Measurements from ENCODE around the gene SFRP4.
"Not testable (repeated sequence)": the region's sequence is repeated elsewhere in the genome, so short reads cannot be mapped to it uniquely, and the experiment has no call there.

SFRP4 gene

GRCh38 chr7:37960483-37960882 lies 43.9 kb upstream of the SFRP4 start:
- Histone ChIP-seq H3K4me2 (ENCODE audit: low read length) (no peak overlapping the region), H3K4me3 (ENCODE audit: low read depth, low read length, poor library complexity, severe bottlenecking) (no peak overlapping the region), H3F3A (ENCODE audit: insufficient read depth, low read length) (no peaks in the 10 kb centered on the region), H3K9me3 (ENCODE audit: low read length) (no peaks in the 10 kb centered on the region), H3K9ac (ENCODE audit: low read length) (no peak overlapping the region), H3K4me1 (ENCODE audit: insufficient read depth, low read length, severe bottlenecking) (no peaks in the 10 kb centered on the region), H3K79me2 (ENCODE audit: insufficient read depth, low read length) (no peaks in the 10 kb centered on the region), H3K27me3 (ENCODE audit: insufficient read depth, low read length) (no peaks in the 10 kb centered on the region), H3K27ac (ENCODE audit: low read depth, low read length, poor library complexity, severe bottlenecking) (no peak overlapping the region), H3K9me2 (ENCODE audit: low read depth, low read length) (no peaks in the 10 kb centered on the region), H4K20me1 (ENCODE audit: insufficient read depth, low read length) (no peaks in the 10 kb centered on the region), H2AFZ (ENCODE audit: low read length) (no peak overlapping the region), H3K36me3 (ENCODE audit: insufficient read depth, low read length) (no peaks in the 10 kb centered on the region)
- TF ChIP-seq EZH2 (IDR thresholded peaks at IDR 0.05; ENCODE audit: borderline replicate concordance, low read length): no peak
- no peak for TF ChIP-seq CTCF (IDR thresholded peaks at IDR 0.05; ENCODE audit: low read length)

GRCh38 chr7:37957221-37957970 lies 40.8 kb upstream of the SFRP4 start:
- no peaks in the 10 kb centered on the region for H3K79me2 ChIP-seq (ENCODE audit: insufficient read depth, low read length)
- H3K36me3 ChIP-seq (ENCODE audit: insufficient read depth, low read length): no peaks in the 10 kb centered on the region
- no peak overlapping the region for H3K9ac ChIP-seq (ENCODE audit: low read length)
- no peak overlapping the region for H3K4me3 ChIP-seq (ENCODE audit: low read depth, low read length, poor library complexity, severe bottlenecking)
- H2AFZ ChIP-seq (ENCODE audit: low read length): no peak overlapping the region
- H4K20me1 ChIP-seq (ENCODE audit: insufficient read depth, low read length): no peaks in the 10 kb centered on the region
- H3F3A ChIP-seq (ENCODE audit: insufficient read depth, low read length): no peaks in the 10 kb centered on the region
- H3K4me1 ChIP-seq (ENCODE audit: insufficient read depth, low read length, severe bottlenecking): no peaks in the 10 kb centered on the region
- TF ChIP-seq CTCF (IDR thresholded peaks at IDR 0.05; ENCODE audit: low read length) (no peak), EZH2 (IDR thresholded peaks at IDR 0.05; ENCODE audit: borderline replicate concordance, low read length) (no peak)
- H3K4me2 ChIP-seq (ENCODE audit: low read length): no peak overlapping the region
- H3K27ac ChIP-seq (ENCODE audit: low read depth, low read length, poor library complexity, severe bottlenecking): no peak overlapping the region
- H3K9me3 ChIP-seq (ENCODE audit: low read length): no peaks in the 10 kb centered on the region
- no peaks in the 10 kb centered on the region for H3K9me2 ChIP-seq (ENCODE audit: low read depth, low read length)
- no peaks in the 10 kb centered on the region for H3K27me3 ChIP-seq (ENCODE audit: insufficient read depth, low read length)

GRCh38 chr7:37956791-37957190 lies 40.2 kb upstream of the SFRP4 start:
- Histone ChIP-seq H3K79me2 (ENCODE audit: insufficient read depth, low read length) (no peaks in the 10 kb centered on the region), H2AFZ (ENCODE audit: low read length) (no peak overlapping the region)

GRCh38 chr7:37954217-37954616 lies 37.6 kb upstream of the SFRP4 start:
- not testable (repeated sequence) for H3K9ac ChIP-seq (ENCODE audit: low read length); H3K9me3 ChIP-seq (ENCODE audit: low read length); H3K36me3 ChIP-seq (ENCODE audit: insufficient read depth, low read length); H3K4me3 ChIP-seq (ENCODE audit: low read depth, low read length, poor library complexity, severe bottlenecking); H3K4me2 ChIP-seq (ENCODE audit: low read length); H4K20me1 ChIP-seq (ENCODE audit: insufficient read depth, low read length); H3K27me3 ChIP-seq (ENCODE audit: insufficient read depth, low read length); H3F3A ChIP-seq (ENCODE audit: insufficient read depth, low read length); H3K79me2 ChIP-seq (ENCODE audit: insufficient read depth, low read length); H3K9me2 ChIP-seq (ENCODE audit: low read depth, low read length); H2AFZ ChIP-seq (ENCODE audit: low read length); H3K4me1 ChIP-seq (ENCODE audit: insufficient read depth, low read length, severe bottlenecking); H3K27ac ChIP-seq (ENCODE audit: low read depth, low read length, poor library complexity, severe bottlenecking)

More at GRCh38 chr7:37956791-37957190, 40.2 kb upstream of the SFRP4 start:
- Histone ChIP-seq H3F3A (ENCODE audit: insufficient read depth, low read length) (no peaks in the 10 kb centered on the region), H4K20me1 (ENCODE audit: insufficient read depth, low read length) (no peaks in the 10 kb centered on the region), H3K9me3 (ENCODE audit: low read length) (no peaks in the 10 kb centered on the region), H3K9me2 (ENCODE audit: low read depth, low read length) (no peaks in the 10 kb centered on the region), H3K4me3 (ENCODE audit: low read depth, low read length, poor library complexity, severe bottlenecking) (no peak overlapping the region), H3K9ac (ENCODE audit: low read length) (no peak overlapping the region), H3K36me3 (ENCODE audit: insufficient read depth, low read length) (no peaks in the 10 kb centered on the region), H3K4me1 (ENCODE audit: insufficient read depth, low read length, severe bottlenecking) (no peaks in the 10 kb centered on the region), H3K4me2 (ENCODE audit: low read length) (no peak overlapping the region), H3K27ac (ENCODE audit: low read depth, low read length, poor library complexity, severe bottlenecking) (no peak overlapping the region), H3K27me3 (ENCODE audit: insufficient read depth, low read length) (no peaks in the 10 kb centered on the region)
- TF ChIP-seq CTCF (IDR thresholded peaks at IDR 0.05; ENCODE audit: low read length) (no peak), EZH2 (IDR thresholded peaks at IDR 0.05; ENCODE audit: borderline replicate concordance, low read length) (no peak)
